ENCODE measurements around the gene AANAT. TPM values are rescaled to one million over a fixed set of nuclear protein-coding genes. Genes with fewer than 3 reads are reported as not detected.

AANAT gene
- polyA plus RNA-seq, 1 experiment: not detected

- Histone ChIP-seq H3K36me3 (ENCODE audit: control insufficient read depth, insufficient read depth, low read length) (peaks cover 7% of the 10 kb centered on the region), H3K4me3 (ENCODE audit: low read depth, low read length) (no peak overlapping the region), H3K27me3 (ENCODE audit: control insufficient read depth, insufficient read depth, low read length) (no peaks in the 10 kb centered on the region)
- DNase-seq (ENCODE audit: low read depth): no peak
- ChIA-PET POLR2A (no interaction called here), CTCF (interaction anchor here (1.0 to 3.3 kb wide), 3 partner anchors 11 to 29 kb away, joined by 3 to 21 read pairs (median 14); partner anchors contain the start of gene AANAT)
- TF ChIP-seq CTCF (IDR thresholded peaks at IDR 0.05; ENCODE audit: insufficient read depth, low read depth, low read length): no peak
Measured at GRCh38 chr17:76477576-76477975, 10.2 kb downstream of the AANAT start.

- H3K27me3 ChIP-seq (ENCODE audit: control insufficient read depth, insufficient read depth, low read length): no peaks in the 10 kb centered on the region
- H3K36me3 ChIP-seq (ENCODE audit: control insufficient read depth, insufficient read depth, low read length): peaks cover 5% of the 10 kb centered on the region
- no peak for DNase-seq (ENCODE audit: low read depth)
- POLR2A ChIA-PET: no interaction called here
- no peak overlapping the region for H3K4me3 ChIP-seq (ENCODE audit: low read depth, low read length)
- CTCF ChIA-PET: interaction anchor here (1.0 to 3.3 kb wide), 4 partner anchors 12 to 31 kb away, joined by 3 to 21 read pairs (median 8); partner anchors contain the start of gene AANAT
- TF ChIP-seq CTCF (IDR thresholded peaks at IDR 0.05; ENCODE audit: insufficient read depth, low read depth, low read length): no peak
Measured at GRCh38 chr17:76478097-76478496, 10.7 kb downstream of the AANAT start.

- no peak for DNase-seq (ENCODE audit: low read depth)
- TF ChIP-seq CTCF (IDR thresholded peaks at IDR 0.05; ENCODE audit: insufficient read depth, low read depth, low read length): no peak
- Histone ChIP-seq H3K4me3 (ENCODE audit: low read depth, low read length) (no peak overlapping the region), H3K27me3 (ENCODE audit: control insufficient read depth, insufficient read depth, low read length) (no peaks in the 10 kb centered on the region), H3K36me3 (ENCODE audit: control insufficient read depth, insufficient read depth, low read length) (peaks cover 5% of the 10 kb centered on the region)
- ChIA-PET POLR2A (no interaction called here), CTCF (interaction anchor here (1.0 to 3.3 kb wide), 2 partner anchors 12 to 30 kb away, joined by 3 to 21 read pairs; partner anchors contain the start of gene AANAT)
Measured at GRCh38 chr17:76478730-76479514, 11.5 kb downstream of the AANAT start.

- peaks cover 2% of the 10 kb centered on the region for H3K36me3 ChIP-seq (ENCODE audit: control insufficient read depth, insufficient read depth, low read length)
- H3K27me3 ChIP-seq (ENCODE audit: control insufficient read depth, insufficient read depth, low read length): no peaks in the 10 kb centered on the region
- DNase-seq (ENCODE audit: low read depth): no peak
- H3K4me3 ChIP-seq (ENCODE audit: low read depth, low read length): no peak overlapping the region
- TF ChIP-seq CTCF (IDR thresholded peaks at IDR 0.05; ENCODE audit: insufficient read depth, low read depth, low read length): no peak
- ChIA-PET POLR2A (no interaction called here), CTCF (interaction anchor here (0.7 to 3.3 kb wide), 3 partner anchors 11 to 17 kb away, joined by 3 to 21 read pairs (median 4); partner anchors contain the start of gene AANAT)
Measured at GRCh38 chr17:76479515-76480060, 12.2 kb downstream of the AANAT start.

- H3K36me3 ChIP-seq (ENCODE audit: control insufficient read depth, insufficient read depth, low read length): peaks cover 1% of the 10 kb centered on the region; the same call in 1 of the 2 replicates
- no peak for DNase-seq (ENCODE audit: low read depth)
- ChIA-PET CTCF (interaction anchor here (0.7 to 1.9 kb wide), 4 partner anchors 10 to 42 kb away, joined by 3 to 5 read pairs (median 4); no protein-coding TSS in a partner anchor), POLR2A (no interaction called here)
- no peak overlapping the region for H3K4me3 ChIP-seq (ENCODE audit: low read depth, low read length)
- no peaks in the 10 kb centered on the region for H3K27me3 ChIP-seq (ENCODE audit: control insufficient read depth, insufficient read depth, low read length)
- no peak for TF ChIP-seq CTCF (IDR thresholded peaks at IDR 0.05; ENCODE audit: insufficient read depth, low read depth, low read length)
Measured at GRCh38 chr17:76480632-76481031, 13.2 kb downstream of the AANAT start.

All from BJ (cell line).